Left hindlimb (tissue), 1 donor: ENCODE measurements around the gene AP3M1.
"Not testable (repeated sequence)": the region's sequence is repeated elsewhere in the genome, so short reads cannot be mapped to it uniquely, and the experiment has no call there.

Source experiments
- DNase-seq: peaks from one replicate; pipeline ENCODE4 v3.0.0-alpha.2; 2018

The AP3M1 gene

DNA sequence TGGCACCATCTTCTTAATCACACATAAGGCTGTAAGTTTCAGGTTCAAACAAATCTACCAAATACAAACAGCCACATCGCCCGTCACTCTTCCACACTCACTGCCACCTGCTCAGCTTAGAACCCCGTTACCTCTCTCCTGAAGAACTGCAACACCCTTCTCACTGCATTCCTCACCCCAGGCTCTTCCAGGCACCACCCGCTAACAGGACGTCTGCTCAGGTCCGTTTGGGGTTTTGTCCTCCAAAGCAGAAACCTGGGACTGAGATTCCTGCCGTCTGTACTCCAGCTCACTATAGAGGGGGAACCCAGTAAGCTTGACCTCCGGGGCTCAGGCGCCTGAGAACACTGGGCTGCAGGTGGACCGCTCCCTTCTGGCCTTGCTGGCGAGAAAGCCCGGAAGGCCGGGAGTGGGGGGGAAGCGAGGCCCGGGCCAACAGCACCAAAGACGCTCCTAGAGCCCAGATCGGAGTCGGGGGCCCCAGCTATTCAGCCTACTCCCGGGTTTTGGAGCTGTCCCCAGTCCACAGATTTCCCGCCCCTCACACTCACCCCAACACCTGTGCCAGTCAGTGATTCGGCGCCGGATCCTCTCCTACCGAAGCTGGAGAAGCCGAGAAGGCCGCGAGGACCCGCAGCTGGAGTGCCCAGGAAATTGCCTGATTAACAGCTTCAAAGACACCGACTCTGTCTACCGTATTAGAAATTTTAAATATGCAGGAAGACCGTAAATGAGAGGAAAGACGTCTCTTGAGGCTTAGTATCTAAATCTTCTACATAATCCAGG, at the start of gene AP3M1:
AP3M1 (minus strand) TSS at position 625 of the 786 bp plus-strand sequence. CDS start 12,449 bp downstream, outside the sequence.
- peak; percentile 89 for DNase-seq

- no peak for DNase-seq
Observed at GRCh38 chr10:74199315-74199714, 48.7 kb upstream of the AP3M1 start.

DNA sequence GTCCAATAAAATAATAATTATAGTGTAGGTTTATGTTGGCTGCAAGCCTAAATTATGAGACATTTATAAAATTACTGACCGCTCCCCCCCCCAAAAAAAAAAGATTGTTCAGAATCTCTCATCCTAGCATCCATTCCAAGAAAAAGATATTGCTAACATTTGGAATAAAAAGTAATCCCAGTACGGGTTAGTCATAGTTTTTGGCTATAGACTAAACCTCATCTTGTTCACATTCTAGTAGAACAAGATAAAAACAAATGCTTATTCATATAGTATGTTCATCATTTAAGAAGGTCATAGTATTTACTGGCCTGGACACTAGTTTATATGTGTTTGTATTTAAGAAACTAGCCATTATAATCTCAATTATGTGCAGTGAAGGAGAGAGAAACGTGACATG, 44.4 kb upstream of the AP3M1 start:
- DNase-seq, result no peak

GRCh38 chr10:74194545-74194944, 43.9 kb upstream of the AP3M1 start:
- no peak for DNase-seq

DNA sequence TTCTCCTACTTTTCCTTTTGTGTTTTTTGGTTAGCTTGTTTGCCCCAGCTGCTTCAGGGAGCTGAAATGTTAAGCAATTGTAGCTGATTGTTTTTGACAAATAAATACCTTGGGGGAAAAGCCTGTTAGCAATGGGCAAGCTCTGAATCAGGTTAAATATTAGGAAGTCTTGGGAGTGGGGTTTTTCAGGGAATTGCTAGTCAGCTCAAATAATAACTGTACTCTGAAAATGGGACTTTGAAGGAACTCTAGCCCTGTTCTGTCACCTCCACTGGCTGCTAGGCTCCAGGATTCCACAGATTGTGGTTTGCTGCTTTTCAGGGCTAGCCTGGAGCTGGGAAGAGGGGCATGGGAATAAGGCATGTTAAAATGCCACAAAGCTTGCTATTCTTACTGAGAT, 39.9 kb upstream of the AP3M1 start:
- no peak for DNase-seq

- no peak for DNase-seq
Observed at GRCh38 chr10:74189999-74190421, 39.4 kb upstream of the AP3M1 start.

- DNase-seq, result not testable (repeated sequence)
Observed at GRCh38 chr10:74188617-74189016, 38.0 kb upstream of the AP3M1 start.

DNA sequence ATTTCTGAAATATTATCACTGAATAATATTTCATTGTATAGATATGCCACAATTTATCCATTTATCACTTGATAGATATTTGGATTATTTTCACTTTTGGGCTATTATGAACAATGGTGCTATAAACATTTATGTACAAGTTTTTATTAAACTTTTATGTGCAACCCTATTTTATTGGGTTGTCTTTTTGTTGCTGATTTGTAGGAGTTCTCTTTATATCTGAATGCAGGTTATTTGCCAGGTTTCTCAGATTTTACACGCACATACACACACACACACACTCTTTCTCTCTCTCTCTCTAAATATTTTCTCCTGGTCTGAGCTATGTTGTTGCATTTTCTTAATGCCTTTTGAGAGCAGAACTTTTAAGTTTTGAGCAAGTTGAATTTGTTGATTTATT, 36.6 kb upstream of the AP3M1 start:
- DNase-seq, result no peak

DNA sequence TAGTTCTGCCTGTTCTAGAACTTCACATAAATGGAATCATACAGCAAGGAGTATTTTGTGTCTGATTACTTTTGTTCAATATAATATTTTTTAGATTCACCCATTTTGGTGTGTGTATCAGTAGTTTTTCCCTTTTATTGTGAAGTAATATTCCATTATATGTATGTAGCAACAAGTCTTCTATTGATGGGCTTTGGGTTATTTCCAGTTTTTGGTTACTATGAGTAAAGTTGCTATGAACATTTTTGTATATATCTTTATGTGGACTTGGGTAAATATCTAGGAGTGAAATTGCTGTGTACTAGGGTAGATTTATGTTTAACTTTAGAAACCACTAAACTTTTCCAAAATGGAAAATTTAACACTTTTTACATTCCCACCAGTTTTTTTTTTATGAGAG, 36.0 kb upstream of the AP3M1 start:
- no peak for DNase-seq

DNA sequence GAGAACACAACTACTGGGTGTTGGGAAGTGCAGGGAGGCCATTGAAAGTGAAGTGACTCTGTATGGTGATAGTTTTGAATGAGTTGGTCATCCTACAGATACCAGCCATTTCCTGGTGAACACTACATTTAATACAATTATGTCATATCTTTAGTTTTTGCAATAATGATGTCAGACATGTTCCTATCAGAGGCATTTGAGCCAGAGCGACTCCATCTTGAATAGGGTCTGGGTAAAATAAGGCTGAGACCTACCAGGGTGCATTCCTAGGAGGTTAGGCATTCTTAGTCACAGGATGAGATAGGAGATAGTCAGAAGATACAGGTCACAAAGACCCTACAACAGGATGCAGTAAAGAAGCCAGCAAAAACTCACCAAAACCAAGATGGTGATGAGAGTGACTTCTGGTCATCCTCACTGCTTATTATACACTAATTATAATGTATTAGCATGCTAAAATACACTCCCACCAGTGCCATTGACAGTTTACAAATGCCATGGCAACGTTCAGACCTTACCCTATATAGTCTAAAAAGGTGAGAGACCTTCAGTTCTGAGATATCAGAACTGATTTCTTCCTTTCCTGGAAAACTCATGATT, 28.6 kb upstream of the AP3M1 start:
- no peak for DNase-seq

DNA sequence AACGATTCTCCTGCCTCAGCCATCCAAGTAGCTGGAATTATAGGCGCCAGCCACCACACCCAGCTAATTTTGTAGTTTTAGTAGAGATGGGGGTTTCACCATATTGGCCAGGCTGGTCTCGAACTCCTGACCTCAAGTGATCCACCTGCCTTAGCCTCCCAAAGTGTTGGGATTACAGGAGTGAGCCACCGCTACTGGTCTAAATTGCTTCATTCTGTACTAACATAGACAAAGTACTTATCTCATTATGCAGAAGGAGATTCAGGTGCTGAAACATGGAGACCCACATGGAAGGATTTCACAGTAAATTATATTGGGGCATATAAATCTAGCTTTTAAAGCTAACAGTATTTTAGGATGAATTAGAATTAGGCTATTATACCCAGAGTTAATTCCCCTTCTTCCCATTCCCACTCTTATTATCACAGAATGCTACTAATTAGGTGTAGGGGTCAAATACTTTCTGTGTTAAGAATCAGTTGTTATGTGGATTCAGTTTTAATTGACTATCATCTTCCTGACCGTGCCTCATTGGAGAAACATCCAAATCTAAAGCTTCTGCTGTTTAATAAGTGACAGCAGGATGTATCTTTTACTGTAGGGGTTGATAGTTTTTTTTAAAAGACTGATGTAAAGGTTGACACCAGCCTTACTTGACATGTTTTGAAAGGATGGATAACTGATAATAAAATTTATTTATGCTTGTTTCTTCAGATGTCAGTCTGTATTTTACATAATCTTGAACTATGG, 27.6 kb upstream of the AP3M1 start:
- no peak for DNase-seq

- DNase-seq, result no peak
Observed at GRCh38 chr10:74177140-74177677, 26.6 kb upstream of the AP3M1 start.

DNA sequence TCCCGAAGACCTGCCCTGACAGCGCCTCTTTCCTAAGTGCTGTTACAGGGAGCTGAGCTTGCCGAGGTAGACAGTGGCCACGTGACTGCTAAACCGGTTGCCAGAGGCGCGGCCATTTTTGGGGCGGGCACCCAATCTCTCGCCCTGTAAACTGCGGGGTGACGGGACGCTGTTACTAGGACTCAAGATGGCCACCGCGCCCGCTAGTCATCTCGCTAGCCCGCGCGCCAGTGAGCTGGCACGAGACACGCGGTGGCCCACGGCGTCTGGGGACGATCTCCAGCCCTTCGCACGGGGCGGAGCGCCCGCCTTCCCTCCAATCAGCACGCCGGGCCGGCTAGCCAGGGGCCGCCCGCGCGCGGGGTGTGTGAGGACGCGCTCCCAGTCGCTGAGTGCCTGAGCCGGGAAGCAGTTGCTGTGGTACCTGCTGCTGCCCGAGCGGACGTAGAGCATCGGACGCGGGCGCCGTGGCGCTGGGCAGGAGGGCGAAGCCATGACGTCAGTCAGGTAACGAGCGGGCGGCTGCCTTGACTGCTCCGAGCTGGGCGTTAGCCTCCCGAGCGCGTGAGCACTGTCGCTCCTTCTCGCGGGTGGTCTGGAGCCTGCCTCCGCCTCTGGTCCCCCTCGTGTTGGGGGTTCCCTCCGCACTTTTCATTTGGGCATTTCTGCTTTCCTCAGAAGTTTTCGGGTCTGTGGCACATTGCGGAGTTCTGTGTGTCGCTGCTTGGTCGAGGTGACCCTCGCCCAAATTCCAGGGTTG, 25.9 kb upstream of the AP3M1 start:
- DNase-seq, result peak; percentile 95

GRCh38 chr10:74175510-74176379, 25.1 kb upstream of the AP3M1 start:
- no peak for DNase-seq

DNA sequence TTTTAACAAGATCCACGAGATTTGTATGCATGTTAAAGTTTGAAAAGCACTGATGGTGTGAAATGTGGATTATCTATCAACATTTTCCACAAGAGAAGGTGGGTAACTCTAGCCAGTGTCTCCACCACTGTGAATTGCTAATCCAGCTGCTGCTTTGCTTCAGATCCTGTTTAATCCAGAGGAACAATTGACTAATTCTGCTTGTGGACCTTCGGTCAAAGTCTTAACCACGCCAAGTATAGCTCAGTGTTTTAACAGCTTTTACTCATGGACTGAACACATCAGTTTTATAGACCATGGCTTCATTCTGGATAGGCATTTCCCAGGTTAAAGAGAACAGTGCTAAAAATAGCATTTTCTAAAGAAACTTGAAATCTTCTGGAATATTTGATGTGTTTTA, 23.9 kb upstream of the AP3M1 start:
- no peak for DNase-seq

DNA sequence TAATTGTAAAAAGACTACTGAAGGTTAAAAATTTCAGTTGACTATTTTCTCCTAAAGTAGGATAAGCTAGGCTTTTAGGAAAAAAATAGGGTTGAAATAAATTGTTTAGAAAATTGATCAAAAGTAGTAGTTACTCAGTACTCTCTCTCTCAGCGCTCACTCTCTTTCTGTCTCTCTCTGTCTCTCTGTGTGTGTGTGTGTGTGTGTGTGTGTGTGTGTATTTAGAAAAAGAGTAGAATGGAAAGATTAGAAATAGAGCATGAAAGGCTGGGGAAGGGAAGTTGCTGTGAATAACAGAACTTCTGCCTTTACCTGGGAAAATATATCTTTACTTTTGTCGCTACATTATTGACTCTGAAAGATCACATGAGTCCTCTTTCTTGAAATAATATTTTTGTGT, 21.0 kb upstream of the AP3M1 start:
- no peak for DNase-seq

DNA sequence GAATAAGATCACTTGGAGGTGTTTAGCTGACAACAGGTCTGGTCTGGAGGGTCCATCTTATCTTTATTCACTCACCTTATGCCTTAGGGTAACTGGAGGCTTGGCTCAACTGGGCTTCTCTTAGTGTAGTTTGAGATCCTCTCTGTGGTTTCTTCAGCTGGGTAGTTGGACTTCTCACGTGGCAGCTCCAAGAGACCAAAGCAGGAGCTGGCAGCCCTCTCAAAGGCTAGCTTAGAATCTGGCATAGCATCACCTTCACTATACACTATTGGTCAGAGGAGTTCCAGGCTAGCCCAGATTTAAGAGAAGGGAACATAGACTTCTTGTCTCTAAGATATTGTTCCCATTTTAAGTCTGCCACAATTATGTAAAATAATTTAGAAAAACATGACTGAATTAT, 16.8 kb upstream of the AP3M1 start:
- DNase-seq, result no peak

DNA sequence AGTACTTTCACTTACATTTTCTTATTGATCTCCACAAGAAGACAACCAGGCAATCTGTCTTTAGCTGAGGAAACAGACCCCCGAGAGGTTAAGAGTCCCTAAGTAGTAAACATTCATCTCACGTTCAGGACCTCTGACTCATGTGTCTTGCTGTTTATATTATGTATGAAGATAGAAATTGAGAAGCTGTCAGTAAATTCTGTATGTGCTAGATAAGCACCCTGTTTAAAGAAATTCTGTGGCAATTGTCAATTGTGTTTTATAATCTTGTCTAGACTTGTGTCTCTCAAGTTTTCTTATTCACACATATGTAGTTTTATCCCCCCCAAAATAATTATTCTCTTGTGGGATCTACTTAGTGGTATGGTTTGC, 14.9 kb upstream of the AP3M1 start:
- no peak for DNase-seq

DNA sequence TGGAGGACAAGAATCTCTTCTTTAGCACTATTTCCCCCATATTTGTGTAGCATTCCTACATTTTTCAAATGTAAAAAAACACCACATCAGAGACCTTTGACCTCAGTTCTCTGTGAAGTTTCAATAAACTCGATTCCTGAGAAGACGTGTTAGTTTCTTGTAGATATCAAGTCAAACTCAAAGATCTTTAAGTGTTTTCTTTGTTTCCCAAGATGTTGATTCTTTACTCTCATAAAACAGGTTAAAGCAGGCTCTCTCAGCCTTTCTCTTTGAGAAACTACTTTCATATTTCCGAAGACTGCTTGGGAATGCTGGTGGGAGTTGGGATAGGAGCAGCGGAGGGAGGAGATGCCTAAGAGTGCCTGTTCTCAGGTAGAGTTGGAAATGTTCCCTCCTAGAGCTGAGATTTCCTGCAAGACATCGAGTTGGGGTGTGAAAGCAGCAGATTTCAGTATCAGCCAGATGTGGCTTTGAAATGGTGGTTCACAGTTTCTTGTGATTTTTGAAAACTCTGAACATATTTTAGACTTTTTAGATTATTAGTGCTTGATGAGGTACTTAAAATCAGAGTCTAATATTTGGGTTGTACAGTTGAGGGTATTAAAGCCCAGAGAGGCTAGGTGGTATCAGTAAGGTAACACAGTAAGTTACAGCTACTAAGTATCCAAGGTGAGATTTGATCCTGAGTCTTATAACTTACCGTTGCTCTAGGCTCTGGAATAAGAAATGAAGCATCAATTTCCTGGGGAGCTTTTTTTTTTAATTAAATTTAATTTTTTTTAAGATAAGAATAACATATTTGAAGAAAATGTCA, 14.3 kb upstream of the AP3M1 start:
- DNase-seq, result no peak

DNA sequence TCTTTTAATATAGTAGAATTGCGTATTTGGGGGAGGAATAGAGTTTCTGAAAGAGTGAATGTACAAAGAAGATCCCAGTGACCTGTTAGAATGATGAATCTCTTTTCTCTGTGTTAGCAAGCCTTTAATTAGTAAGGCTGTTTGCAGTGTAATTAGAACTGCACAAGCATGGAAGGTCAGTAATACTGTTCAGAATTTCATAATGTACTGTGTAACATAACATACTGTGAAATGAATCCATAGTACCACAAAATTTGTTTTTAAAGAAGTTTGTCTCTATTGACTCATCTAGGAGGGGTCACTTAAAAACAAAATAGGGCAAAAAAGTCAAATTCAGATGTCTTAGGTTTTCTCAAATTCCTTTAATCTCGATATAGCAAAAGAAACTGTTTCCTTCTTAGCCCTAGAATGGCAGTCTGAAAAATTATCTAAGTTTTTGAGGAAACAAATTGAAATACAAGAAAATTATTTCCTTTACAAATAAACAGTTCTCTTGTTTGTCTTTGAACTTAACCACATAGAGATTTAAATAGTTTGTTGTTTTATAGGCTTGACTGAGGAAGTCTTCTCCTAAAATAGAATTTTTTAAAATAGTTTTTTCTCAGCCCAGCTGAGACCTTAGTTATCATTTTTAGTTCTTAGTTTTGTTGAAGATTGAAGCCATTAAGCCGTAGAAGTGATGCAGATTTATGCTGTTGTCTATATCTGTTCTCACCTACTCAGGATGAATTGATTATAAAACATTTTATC, 12.9 kb upstream of the AP3M1 start:
- no peak for DNase-seq
